SH-SY5Y (cell line): ENCODE data around the gene RASGRF1.

Source experiments
- GATA2 ChIP-seq: IDR thresholded peaks from 2 replicates; pipeline ENCODE4 v1.6.1; 2011; ENCODE audit warnings: mild to moderate bottlenecking, low read depth, low read length
- GATA3 ChIP-seq: IDR thresholded peaks from 2 replicates; pipeline ENCODE4 v1.6.1; 2011; ENCODE audit warnings: low read depth, mild to moderate bottlenecking, low read length, moderate library complexity

GRCh38 chr15:79050341-79050740 lies 40.2 kb downstream of the RASGRF1 start:
- TF ChIP-seq GATA2 (no peak), GATA3 (no peak)
